Transverse colon (tissue), 3 donors: ENCODE results near the gene AKIRIN1.
"Not testable (repeated sequence)": the region's sequence is repeated elsewhere in the genome, so short reads cannot be mapped to it uniquely, and the experiment has no call there.

Source experiments
- CTCF ChIP-seq, 5 experiments: fragments of 200-600 bp in 3 of 5; fragments of 450-650 bp in 2 of 5; sonication (generic) in 3 of 5; IDR thresholded peaks; 1 replicate in 2 of 5; 2 replicates in 3 of 5; pipeline ENCODE4 v1.5.1; 2016 to 2017; ENCODE audit warnings: antibody characterized with exemption in 5 of 5, inconsistent platforms in 3 of 5, mild to moderate bottlenecking in 2 of 5, moderate library complexity in 1 of 5
- EP300 ChIP-seq: sonication (generic); formaldehyde crosslinking; IDR thresholded peaks from one replicate; pipeline ENCODE4 v1.6.1; 2017; ENCODE audit warnings: antibody characterized with exemption, low read depth
- POLR2A ChIP-seq: fragments of 450-650 bp; IDR thresholded peaks from one replicate; pipeline ENCODE4 v1.6.1; 2016; ENCODE audit warnings: antibody characterized with exemption, mild to moderate bottlenecking, moderate library complexity

GRCh38 chr1:38979380-38979779 is 11.7 kb upstream of the AKIRIN1 start:
- TF ChIP-seq CTCF (IDR thresholded peaks at IDR 0.05); EP300; POLR2A: not testable (repeated sequence)
